NCI-H1930 (cell line): ENCODE results near the gene SLC39A11.
"Not testable (repeated sequence)": the region's sequence is repeated elsewhere in the genome, so short reads cannot be mapped to it uniquely, and the experiment has no call there.

Source experiments
- DNase-seq, 2 experiments: peaks; one replicate each; lab custom pipeline; 2025; lab: John Stamatoyannopoulos, UW

Gene SLC39A11

GRCh38 chr17:73007407-73007806 lies 85.1 kb downstream of the SLC39A11 start:
- no peak for DNase-seq

GRCh38 chr17:73005360-73005759 lies 87.1 kb downstream of the SLC39A11 start:
- DNase-seq, result no peak

GRCh38 chr17:73003487-73003886 lies 89.0 kb downstream of the SLC39A11 start:
- no peak for DNase-seq

- no peak for DNase-seq
Measured at GRCh38 chr17:73000832-73001231, 91.7 kb downstream of the SLC39A11 start.

GRCh38 chr17:72999474-72999873 lies 93.0 kb downstream of the SLC39A11 start:
- DNase-seq, result not testable (repeated sequence)

- DNase-seq, result no peak
Measured at GRCh38 chr17:72998343-72998742, 94.1 kb downstream of the SLC39A11 start.

- no peak for DNase-seq
Measured at GRCh38 chr17:72997559-72997958, 94.9 kb downstream of the SLC39A11 start.

- DNase-seq, result no peak
Measured at GRCh38 chr17:72996791-72997190, 95.7 kb downstream of the SLC39A11 start.

- DNase-seq, result no peak
Measured at GRCh38 chr17:72995008-72995656, 97.4 kb downstream of the SLC39A11 start.

- not testable (repeated sequence) for DNase-seq
Measured at GRCh38 chr17:72992783-72993467, 99.6 kb downstream of the SLC39A11 start.

GRCh38 chr17:72991651-72992050 lies 100.8 kb downstream of the SLC39A11 start:
- DNase-seq, result no peak

GRCh38 chr17:72989074-72989610 lies 103.3 kb downstream of the SLC39A11 start:
- no peak for DNase-seq

- no peak for DNase-seq
Measured at GRCh38 chr17:72988451-72988850, 104.0 kb downstream of the SLC39A11 start.

- DNase-seq, result no peak
Measured at GRCh38 chr17:72987166-72987565, 105.3 kb downstream of the SLC39A11 start.

- peak; percentile 37 to 58 for DNase-seq
Measured at GRCh38 chr17:72985882-72986720, 106.4 kb downstream of the SLC39A11 start.

- DNase-seq, result no peak
Measured at GRCh38 chr17:72984926-72985325, 107.6 kb downstream of the SLC39A11 start.

- DNase-seq, result no peak
Measured at GRCh38 chr17:72984145-72984925, 108.2 kb downstream of the SLC39A11 start.

- no peak for DNase-seq
Measured at GRCh38 chr17:72982680-72983079, 109.8 kb downstream of the SLC39A11 start.

GRCh38 chr17:72978593-72979218 lies 113.8 kb downstream of the SLC39A11 start:
- no peak for DNase-seq

GRCh38 chr17:72977771-72978417 lies 114.6 kb downstream of the SLC39A11 start:
- DNase-seq, result no peak
